Measurements from ENCODE around the gene RPUSD3.
A peak's percentile ranks its signal among the peaks of the same experiment; 100 is the strongest.
"Not testable (repeated sequence)": the region's sequence is repeated elsewhere in the genome, so short reads cannot be mapped to it uniquely, and the experiment has no call there.

Gene RPUSD3

GRCh38 chr3:9843715-9844438 lies at the start of gene RPUSD3:
Gene RPUSD3, minus strand, starts transcription at chr3:9844008. Its CDS starts 18 bp downstream, at chr3:9843990.
- peak; percentile 99 for DNase-seq (ENCODE audit: insufficient read length, low spot score)
- peak; percentile 33 for FAIRE-seq

GRCh38 chr3:9891072-9891622 lies 47.3 kb upstream of the RPUSD3 start:
- FAIRE-seq (no peak), DNase-seq (ENCODE audit: insufficient read length, low spot score) (no peak)

GRCh38 chr3:9890249-9891071 lies 46.7 kb upstream of the RPUSD3 start, which contains the start of gene JAGN1:
Gene JAGN1, plus strand, starts transcription at chr3:9890610. Its CDS starts 113 bp downstream, at chr3:9890723.
- FAIRE-seq (no peak), DNase-seq (ENCODE audit: insufficient read length, low spot score) (peak; percentile 71)

GRCh38 chr3:9889405-9889804 lies 45.6 kb upstream of the RPUSD3 start:
- DNase-seq (ENCODE audit: insufficient read length, low spot score) (no peak), FAIRE-seq (no peak)

- no peak for FAIRE-seq
These were observed 44.7 kb upstream of the RPUSD3 start for GRCh38 chr3:9888540-9888939.

GRCh38 chr3:9887480-9887879 lies 43.7 kb upstream of the RPUSD3 start:
- no peak for FAIRE-seq
- DNase-seq (ENCODE audit: insufficient read length, low spot score), result no peak

More at GRCh38 chr3:9888540-9888939, 44.7 kb upstream of the RPUSD3 start:
- no peak for DNase-seq (ENCODE audit: insufficient read length, low spot score)

- no peak for DNase-seq (ENCODE audit: insufficient read length, low spot score)
- no peak for FAIRE-seq
These were observed 42.5 kb upstream of the RPUSD3 start for GRCh38 chr3:9886328-9886727.

GRCh38 chr3:9884555-9885165 lies 40.9 kb upstream of the RPUSD3 start:
- no peak for FAIRE-seq
- peak; percentile 84 for DNase-seq (ENCODE audit: insufficient read length, low spot score)

GRCh38 chr3:9883706-9884554 lies 40.1 kb upstream of the RPUSD3 start:
- no peak for FAIRE-seq
- DNase-seq (ENCODE audit: insufficient read length, low spot score), result no peak

- no peak for DNase-seq (ENCODE audit: insufficient read length, low spot score)
- no peak for FAIRE-seq
These were observed 37.6 kb upstream of the RPUSD3 start for GRCh38 chr3:9881441-9881840.

GRCh38 chr3:9879830-9880549 lies 36.2 kb upstream of the RPUSD3 start, which contains the start of gene CIDEC:
Gene CIDEC, minus strand, starts transcription at chr3:9880253. Its CDS starts 1,767 bp downstream, at chr3:9878486.
- no peak for DNase-seq (ENCODE audit: insufficient read length, low spot score)
- FAIRE-seq, result no peak

GRCh38 chr3:9878700-9879099 lies 34.9 kb upstream of the RPUSD3 start:
- FAIRE-seq, result no peak
- no peak for DNase-seq (ENCODE audit: insufficient read length, low spot score)

GRCh38 chr3:9876991-9877390 lies 33.2 kb upstream of the RPUSD3 start:
- DNase-seq (ENCODE audit: insufficient read length, low spot score) (no peak), FAIRE-seq (no peak)

GRCh38 chr3:9876255-9876654 lies 32.4 kb upstream of the RPUSD3 start:
- FAIRE-seq; DNase-seq (ENCODE audit: insufficient read length, low spot score): not testable (repeated sequence)

GRCh38 chr3:9875448-9875847 lies 31.6 kb upstream of the RPUSD3 start:
- FAIRE-seq (no peak), DNase-seq (ENCODE audit: insufficient read length, low spot score) (no peak)

- FAIRE-seq; DNase-seq (ENCODE audit: insufficient read length, low spot score): not testable (repeated sequence)
These were observed 28.3 kb upstream of the RPUSD3 start for GRCh38 chr3:9872067-9872466.

- no peak for FAIRE-seq
These were observed 27.2 kb upstream of the RPUSD3 start for GRCh38 chr3:9870978-9871377.

GRCh38 chr3:9869955-9870354 lies 26.1 kb upstream of the RPUSD3 start:
- no peak for FAIRE-seq
- no peak for DNase-seq (ENCODE audit: insufficient read length, low spot score)

More at GRCh38 chr3:9870978-9871377, 27.2 kb upstream of the RPUSD3 start:
- DNase-seq (ENCODE audit: insufficient read length, low spot score), result no peak

GRCh38 chr3:9867106-9867505 lies 23.3 kb upstream of the RPUSD3 start:
- no peak for FAIRE-seq

More at GRCh38 chr3:9867106-9867505, 23.3 kb upstream of the RPUSD3 start:
- DNase-seq (ENCODE audit: insufficient read length, low spot score), result no peak
